Measurements from ENCODE around the gene ZNF57.

GRCh38 chr19:2853015-2853606 lies 47.6 kb upstream of the ZNF57 start:
- TF ChIP-seq CTCF (IDR thresholded peaks at IDR 0.05; ENCODE audit: low read depth, low read length, poor library complexity, severe bottlenecking) (no peak), EZH2phosphoT487 (IDR thresholded peaks at IDR 0.05; ENCODE audit: borderline replicate concordance, low read length) (no peak)
